DLD1 (cell line): ENCODE measurements around the gene NT5DC2.
"Not testable (repeated sequence)": the region's sequence is repeated elsewhere in the genome, so short reads cannot be mapped to it uniquely, and the experiment has no call there.

Source experiments
- in situ Hi-C: cut with HindIII; loops from 2 replicates; pipeline ENCODE4 v1.10.0; 2017; ENCODE audit warnings: low sequenced_read_pairs

NT5DC2 gene

GRCh38 chr3:52537726-52538421 is 4.2 kb upstream of the NT5DC2 start:
- in situ Hi-C loops: no loop called here

- in situ Hi-C loops: no loop called here
Observed at GRCh38 chr3:52537165-52537620, 3.5 kb upstream of the NT5DC2 start.

GRCh38 chr3:52536369-52537164 is 2.9 kb upstream of the NT5DC2 start, which contains the start of gene UQCC5:
TSS of gene UQCC5 (plus strand) at chr3:52536605. CDS start at chr3:52536756, 151 bp downstream.
- in situ Hi-C loops: no loop called here

- in situ Hi-C loops: no loop called here
Observed at GRCh38 chr3:52536112-52536368, 2.4 kb upstream of the NT5DC2 start.

- in situ Hi-C loops: no loop called here
Observed at GRCh38 chr3:52535411-52536111, 1.9 kb upstream of the NT5DC2 start.

GRCh38 chr3:52534281-52535183 is 875 bp upstream of the NT5DC2 start:
- in situ Hi-C loops: no loop called here

- in situ Hi-C loops: no loop called here
Observed at GRCh38 chr3:52532838-52533622, 627 bp downstream of the NT5DC2 start.

GRCh38 chr3:52532517-52532837 is 1.2 kb downstream of the NT5DC2 start:
- in situ Hi-C loops: no loop called here

- in situ Hi-C loops: no loop called here
Observed at GRCh38 chr3:52531860-52532516, 1.7 kb downstream of the NT5DC2 start.

- in situ Hi-C loops: no loop called here
Observed at GRCh38 chr3:52530918-52531826, 2.5 kb downstream of the NT5DC2 start.

GRCh38 chr3:52529376-52530333 is 4.0 kb downstream of the NT5DC2 start:
- in situ Hi-C loops: no loop called here

- in situ Hi-C loops: no loop called here
Observed at GRCh38 chr3:52528586-52529375, 4.9 kb downstream of the NT5DC2 start.

GRCh38 chr3:52527732-52528585 is 5.7 kb downstream of the NT5DC2 start:
- in situ Hi-C loops: no loop called here

- in situ Hi-C loops: no loop called here
Observed at GRCh38 chr3:52527039-52527731, 6.5 kb downstream of the NT5DC2 start.

- in situ Hi-C loops: not testable (repeated sequence)
Observed at GRCh38 chr3:52526671-52527038, 7.0 kb downstream of the NT5DC2 start.
